GM08714 (cell line): ENCODE results near the gene THSD7A.

Experiments
- H3K4me3 ChIP-seq: fragments of 200-500 bp; sonication (Bioruptor generic); 2 replicates; pipeline ENCODE4 v1.5.1; 2014; ENCODE audit warnings: mild to moderate bottlenecking, low read length, inconsistent platforms
- ZNF274 ChIP-seq: IDR thresholded peaks from 2 replicates; pipeline ENCODE4 v1.6.1; 2012; ENCODE audit warnings: mild to moderate bottlenecking, low read depth, low read length

THSD7A gene

GRCh38 chr7:11620406-11621253, 211.4 kb downstream of the THSD7A start:
- no peak overlapping the region for H3K4me3 ChIP-seq
- no peak for TF ChIP-seq ZNF274

- no peak overlapping the region for H3K4me3 ChIP-seq
- TF ChIP-seq ZNF274: no peak
Observed at GRCh38 chr7:11616466-11616865, 215.5 kb downstream of the THSD7A start.

DNA sequence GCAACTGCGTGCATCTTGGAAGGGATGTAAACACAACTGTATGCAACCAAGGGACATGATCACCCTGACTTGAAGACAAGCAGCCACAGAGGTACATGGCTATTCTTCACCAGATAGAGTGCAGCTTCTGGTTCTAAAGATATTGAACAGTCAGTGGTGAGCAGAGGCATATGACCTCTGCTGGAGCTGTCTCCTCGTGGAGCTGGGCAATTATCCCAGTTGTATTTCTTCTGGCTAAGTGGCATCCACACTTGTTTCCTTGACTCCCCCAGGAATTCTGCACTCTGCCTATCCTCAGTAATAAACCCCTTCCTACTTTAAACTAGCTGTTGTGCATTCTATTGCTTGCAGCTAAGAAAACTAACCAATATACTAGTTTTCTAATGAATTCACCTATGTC, 216.8 kb downstream of the THSD7A start:
- H3K4me3 ChIP-seq: no peak overlapping the region
- TF ChIP-seq ZNF274: no peak

GRCh38 chr7:11613292-11613930, 218.6 kb downstream of the THSD7A start:
- H3K4me3 ChIP-seq: no peak overlapping the region
- no peak for TF ChIP-seq ZNF274

GRCh38 chr7:11612737-11613136, 219.3 kb downstream of the THSD7A start:
- no peak for TF ChIP-seq ZNF274
- H3K4me3 ChIP-seq: no peak overlapping the region

- TF ChIP-seq ZNF274: no peak
- H3K4me3 ChIP-seq: no peak overlapping the region
Observed at GRCh38 chr7:11609096-11609670, 222.8 kb downstream of the THSD7A start.

GRCh38 chr7:11607686-11608085, 224.3 kb downstream of the THSD7A start:
- no peak for TF ChIP-seq ZNF274
- H3K4me3 ChIP-seq: no peak overlapping the region

DNA sequence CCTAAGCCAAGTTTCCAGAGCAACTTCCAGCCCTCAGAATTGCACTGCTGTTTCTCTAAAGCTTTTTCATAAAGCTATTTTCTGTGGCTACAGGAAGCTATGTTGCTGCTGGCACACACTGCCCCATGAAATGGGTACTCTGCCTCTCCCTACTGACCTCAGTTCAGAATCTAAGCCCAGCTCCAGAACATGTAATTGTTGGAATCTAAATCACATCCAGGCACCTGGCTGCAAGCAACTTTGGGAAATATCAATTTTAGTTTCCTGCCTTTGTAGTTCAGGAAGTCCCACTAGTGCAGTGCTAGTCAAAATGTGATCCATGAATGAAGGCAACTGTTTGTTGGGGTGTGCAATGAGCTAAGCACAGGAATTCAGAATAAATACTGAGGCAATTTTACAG, 226.2 kb downstream of the THSD7A start:
- H3K4me3 ChIP-seq: no peak overlapping the region
- TF ChIP-seq ZNF274: no peak

GRCh38 chr7:11604505-11604904, 227.5 kb downstream of the THSD7A start:
- no peak for TF ChIP-seq ZNF274
- no peak overlapping the region for H3K4me3 ChIP-seq

GRCh38 chr7:11601761-11602160, 230.2 kb downstream of the THSD7A start:
- TF ChIP-seq ZNF274: no peak
- no peak overlapping the region for H3K4me3 ChIP-seq

- TF ChIP-seq ZNF274: no peak
- H3K4me3 ChIP-seq: no peak overlapping the region
Observed at GRCh38 chr7:11593322-11593721, 238.7 kb downstream of the THSD7A start.

- TF ChIP-seq ZNF274: no peak
Observed at GRCh38 chr7:11592699-11593098, 239.3 kb downstream of the THSD7A start.

DNA sequence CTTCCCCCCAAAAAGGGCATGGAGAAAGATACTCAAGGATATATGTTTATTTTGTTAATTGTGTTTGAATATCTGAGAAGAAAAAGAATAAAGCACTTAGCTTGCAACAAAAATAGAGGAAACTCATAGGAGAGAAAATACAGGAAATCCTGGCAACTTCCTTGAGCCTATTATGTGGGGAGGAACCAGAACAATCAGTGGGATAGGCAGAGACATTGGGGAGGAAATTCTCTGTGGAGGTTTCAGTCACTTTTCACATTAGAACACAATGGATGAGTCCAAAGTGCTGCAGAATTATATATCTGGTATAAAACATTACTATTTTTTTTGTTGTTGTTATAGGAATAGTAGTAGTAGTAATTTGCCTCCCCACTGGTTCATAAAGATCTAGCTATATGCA, 240.1 kb downstream of the THSD7A start:
- H3K4me3 ChIP-seq: no peak overlapping the region
- TF ChIP-seq ZNF274: no peak

More at GRCh38 chr7:11592699-11593098, 239.3 kb downstream of the THSD7A start:
- H3K4me3 ChIP-seq: no peak overlapping the region

DNA sequence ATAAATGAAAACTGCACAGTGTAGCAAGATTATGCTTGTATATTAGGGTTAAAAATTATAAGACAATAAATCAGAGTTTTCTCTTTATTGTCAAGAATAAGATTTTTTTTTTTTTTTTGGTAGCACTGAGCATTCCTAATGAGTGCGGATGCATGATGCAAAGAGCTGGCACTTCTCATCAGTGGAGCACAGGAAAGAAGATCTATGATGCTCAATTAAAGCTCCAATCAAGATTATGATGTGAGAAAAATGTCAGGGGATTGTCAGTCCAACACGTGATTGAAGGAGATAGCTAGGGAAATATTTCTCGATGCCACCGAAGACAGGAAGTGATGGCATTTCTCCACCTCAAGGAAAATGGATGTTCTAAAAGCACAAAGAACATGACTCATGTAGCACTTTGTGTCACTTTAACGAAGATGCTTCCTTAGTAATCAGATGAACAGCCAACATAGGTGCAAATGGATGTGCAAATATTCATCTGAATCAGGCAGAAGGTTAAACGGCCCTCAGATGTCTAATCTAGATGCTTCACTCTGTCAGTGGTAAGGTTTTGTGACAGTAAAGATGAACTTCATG, 240.9 kb downstream of the THSD7A start:
- no peak overlapping the region for H3K4me3 ChIP-seq
- TF ChIP-seq ZNF274: no peak

DNA sequence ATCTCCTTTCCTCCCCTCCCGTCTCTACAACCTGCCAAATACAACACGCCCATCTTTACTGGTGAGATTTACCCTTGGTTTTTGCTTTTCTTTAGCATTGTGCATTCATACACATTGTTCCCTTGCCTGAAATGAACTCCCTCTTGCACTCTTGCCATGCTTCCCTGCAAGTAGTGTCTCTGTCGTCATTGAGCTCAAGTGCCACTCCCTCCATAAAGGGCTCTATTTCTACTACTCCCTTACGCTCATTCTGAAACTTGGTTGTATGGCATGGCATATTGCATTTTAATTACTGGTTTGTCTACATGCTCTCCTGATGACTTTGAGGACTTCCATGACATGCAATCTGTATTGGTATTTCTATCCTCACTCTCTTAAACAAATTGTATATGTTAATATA, 242.7 kb downstream of the THSD7A start:
- no peak for TF ChIP-seq ZNF274
- H3K4me3 ChIP-seq: no peak overlapping the region
